Suprapubic skin (tissue), 3 donors: Measurements from ENCODE around the gene BRINP3.

Experiments
- CTCF ChIP-seq, 2 donors: fragments of 200-600 bp in 1 of 2; fragments of 450-650 bp in 1 of 2; sonication (generic) in 1 of 2; IDR thresholded peaks; one replicate each; pipeline ENCODE4 v1.5.1; 2016 to 2019; ENCODE audit warnings: antibody characterized with exemption in 2 of 2, mild to moderate bottlenecking in 1 of 2, moderate library complexity in 1 of 2
- EP300 ChIP-seq: sonication (generic); formaldehyde crosslinking; IDR thresholded peaks from one replicate; pipeline ENCODE4 v1.6.1; 2017; ENCODE audit warnings: antibody characterized with exemption
- POLR2A ChIP-seq, 2 donors: fragments of 450-650 bp; IDR thresholded peaks; one replicate each; pipeline ENCODE4 v1.6.1; 2017; ENCODE audit warnings: antibody characterized with exemption in 2 of 2, mild to moderate bottlenecking in 2 of 2, moderate library complexity in 2 of 2

DNA sequence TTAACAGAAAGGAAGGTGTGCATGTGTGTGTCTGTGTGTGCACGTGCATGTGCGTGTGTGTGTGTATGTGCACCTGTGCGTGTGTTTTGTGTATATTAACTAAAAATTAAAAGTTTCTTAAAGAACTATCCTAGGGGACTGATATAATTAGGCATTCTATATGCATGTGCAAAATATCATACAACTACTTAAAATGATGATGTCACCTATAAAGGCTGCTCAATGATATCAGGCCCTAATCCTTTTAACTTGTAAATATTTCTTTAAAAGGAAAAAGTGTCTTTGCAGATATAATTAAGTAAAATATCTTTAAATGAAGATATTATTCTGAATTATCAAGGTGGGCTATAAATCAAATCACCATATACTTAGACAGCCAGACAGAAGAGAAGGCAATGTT, 64.5 kb downstream of the BRINP3 start:
- TF ChIP-seq EP300 = no peak
- no peak for TF ChIP-seq CTCF (IDR thresholded peaks at IDR 0.05)
- TF ChIP-seq POLR2A (IDR thresholded peaks at IDR 0.05) = no peak
